K562 (cell line): ENCODE results near the gene SLC12A9. TPM values are rescaled to one million over a fixed set of nuclear protein-coding genes. Genes with fewer than 3 reads are reported as not detected.
A peak's percentile ranks its signal among the peaks of the same experiment; 100 is the strongest.

ENCODE experiments used
- C11orf30 ChIP-seq: fragments of 450-650 bp; IDR thresholded peaks from 2 replicates; pipeline ENCODE4 v1.6.1; 2016; ENCODE audit warnings: low read depth, mild to moderate bottlenecking
- ERF ChIP-seq: fragments of 450-650 bp; formaldehyde crosslinking; IDR thresholded peaks from 2 replicates; pipeline ENCODE4 v1.4.0; 2020; ENCODE audit warnings: mild to moderate bottlenecking, mixed read lengths
- ESRRA ChIP-seq: fragments of 450-650 bp; IDR thresholded peaks from 2 replicates; pipeline ENCODE4 v1.6.1; 2014; ENCODE audit warnings: low read depth, mild to moderate bottlenecking, moderate library complexity, borderline replicate concordance
- HNRNPK ChIP-seq: fragments of 200-400 bp; formaldehyde crosslinking; IDR thresholded peaks from one replicate; pipeline ENCODE4 v1.6.1; 2018; ENCODE audit warnings: mild to moderate bottlenecking, low read depth, low read length; ENCODE audit not compliant: poor library complexity, severe bottlenecking
- HSF4 ChIP-seq: fragments of 250-450 bp; sonication (Bioruptor Pico); IDR thresholded peaks from 2 replicates; pipeline ENCODE4 v2.1.2; 2022; ENCODE audit warnings: mild to moderate bottlenecking, moderate library complexity, borderline replicate concordance
- JUNB ChIP-seq: fragments of 450-650 bp; formaldehyde crosslinking; conservative IDR thresholded peaks from 2 replicates; pipeline ENCODE4 v1.4.0; 2020; ENCODE audit warnings: mild to moderate bottlenecking
- MCM5 ChIP-seq: fragments of 450-650 bp; IDR thresholded peaks from 2 replicates; pipeline ENCODE4 v1.6.1; 2016; ENCODE audit warnings: low read depth
- PPARD ChIP-seq: fragments of 250-450 bp; sonication (Bioruptor Pico); IDR thresholded peaks from 2 replicates; pipeline ENCODE4 v1.8.0; 2022; ENCODE audit warnings: inconsistent platforms, mild to moderate bottlenecking, moderate library complexity
- SMAD4 ChIP-seq: fragments of 250-450 bp; sonication (Bioruptor Pico); conservative IDR thresholded peaks from 2 replicates; pipeline ENCODE4 v1.8.0; 2021; ENCODE audit warnings: inconsistent platforms, mild to moderate bottlenecking, moderate library complexity
- ZBTB49 ChIP-seq: sonication (generic); formaldehyde crosslinking; IDR thresholded peaks from 2 replicates; pipeline ENCODE4 v1.8.0; 2022; ENCODE audit warnings: missing genetic modification reagents, mild to moderate bottlenecking, borderline replicate concordance
- ZNF584 ChIP-seq: fragments of 200-800 bp; sonication (Bioruptor generic); IDR thresholded peaks from 2 replicates; pipeline ENCODE4 v1.6.1; 2016; ENCODE audit warnings: low read depth, mild to moderate bottlenecking, missing genetic modification characterization, missing compliant biosample characterization
- ZNF668 ChIP-seq: fragments of 250-450 bp; sonication (Bioruptor Pico); IDR thresholded peaks from 2 replicates; pipeline ENCODE4 v1.8.0; 2022; ENCODE audit warnings: mild to moderate bottlenecking, inconsistent platforms
- ZNF778 ChIP-seq: fragments of 450-650 bp; formaldehyde crosslinking; IDR thresholded peaks from 2 replicates; pipeline ENCODE4 v1.4.0; 2020; ENCODE audit warnings: mild to moderate bottlenecking, moderate library complexity
- polyA plus RNA-seq, 8 experiments: library from polyadenylated mRNA; depleted of rRNA in 4 of 8; stranded (reverse) in 5 of 8; unstranded in 3 of 8; fragments of >200 nt; fragmentation: Nextera tagmentation in 2 of 8; fragmentation: Illumina TruSeq in 1 of 8; extraction: Ambion mirVana in 2 of 8; extraction: Trizol in 1 of 8; gene quantifications; 2 replicates each; pipeline versions ENCODE4 v1.2.1 to v1.2.3, GENCODE V29; 2011 to 2014; ENCODE audit warnings: inconsistent platforms in 1 of 8, missing spikeins in 1 of 8
- total RNA-seq, 7 experiments: library from RNA; depleted of rRNA in 6 of 7; stranded (reverse); fragments of >200 nt in 6 of 7; fragmentation: Illumina TruSeq in 2 of 7; extraction: Trizol in 2 of 7; gene quantifications; 2 replicates each; pipeline versions ENCODE4 v1.2.1 to v1.2.3, GENCODE V29; 2011 to 2021; ENCODE audit warnings: low replicate concordance in 1 of 7
- TF ChIP-seq, protein P1 (sequence below), 2 experiments: fragments of 450-650 bp in 1 of 2; IDR thresholded peaks; 2 replicates each; pipeline ENCODE4 v1.6.1; 2011 to 2017; ENCODE audit warnings: low read depth in 2 of 2, antibody characterized with exemption in 1 of 2, borderline replicate concordance in 1 of 2, low read length in 1 of 2, mild to moderate bottlenecking in 1 of 2, mixed read lengths in 1 of 2; ENCODE audit not compliant: control insufficient read depth in 1 of 2
- TF ChIP-seq, protein P2 (sequence below): fragments of 250-450 bp; sonication (Bioruptor Pico); IDR thresholded peaks from 2 replicates; pipeline ENCODE4 v1.5.0; 2021
- TF ChIP-seq, protein P3 (sequence below): fragments of 450-650 bp; formaldehyde crosslinking; IDR thresholded peaks from 2 replicates; pipeline ENCODE4 v1.4.0; 2020; ENCODE audit warnings: mild to moderate bottlenecking

Gene SLC12A9
- total and polyA plus RNA-seq, 9 of the 15 experiments (the other 6 are each of a cell fraction or from before 2014, with no cell fraction given) = 0.06 to 20.2 (median 10.7) TPM

- TF ChIP-seq, protein P1, sequence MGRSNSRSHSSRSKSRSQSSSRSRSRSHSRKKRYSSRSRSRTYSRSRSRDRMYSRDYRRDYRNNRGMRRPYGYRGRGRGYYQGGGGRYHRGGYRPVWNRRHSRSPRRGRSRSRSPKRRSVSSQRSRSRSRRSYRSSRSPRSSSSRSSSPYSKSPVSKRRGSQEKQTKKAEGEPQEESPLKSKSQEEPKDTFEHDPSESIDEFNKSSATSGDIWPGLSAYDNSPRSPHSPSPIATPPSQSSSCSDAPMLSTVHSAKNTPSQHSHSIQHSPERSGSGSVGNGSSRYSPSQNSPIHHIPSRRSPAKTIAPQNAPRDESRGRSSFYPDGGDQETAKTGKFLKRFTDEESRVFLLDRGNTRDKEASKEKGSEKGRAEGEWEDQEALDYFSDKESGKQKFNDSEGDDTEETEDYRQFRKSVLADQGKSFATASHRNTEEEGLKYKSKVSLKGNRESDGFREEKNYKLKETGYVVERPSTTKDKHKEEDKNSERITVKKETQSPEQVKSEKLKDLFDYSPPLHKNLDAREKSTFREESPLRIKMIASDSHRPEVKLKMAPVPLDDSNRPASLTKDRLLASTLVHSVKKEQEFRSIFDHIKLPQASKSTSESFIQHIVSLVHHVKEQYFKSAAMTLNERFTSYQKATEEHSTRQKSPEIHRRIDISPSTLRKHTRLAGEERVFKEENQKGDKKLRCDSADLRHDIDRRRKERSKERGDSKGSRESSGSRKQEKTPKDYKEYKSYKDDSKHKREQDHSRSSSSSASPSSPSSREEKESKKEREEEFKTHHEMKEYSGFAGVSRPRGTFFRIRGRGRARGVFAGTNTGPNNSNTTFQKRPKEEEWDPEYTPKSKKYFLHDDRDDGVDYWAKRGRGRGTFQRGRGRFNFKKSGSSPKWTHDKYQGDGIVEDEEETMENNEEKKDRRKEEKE (IDR thresholded peaks at IDR 0.05; ENCODE audit: borderline replicate concordance in 1 of 2, control insufficient read depth in 1 of 2, low read depth in 2 of 2, low read length in 1 of 2) = 0 out of 4 replicates have a peak, but pooled peaks of 1 of the 2 experiments have one; percentile 69
- no peak for TF ChIP-seq JUNB (CRISPR knock-in tag)
- TF ChIP-seq C11orf30 = no peak; the same call in 1 of the 2 replicates
- no peak for TF ChIP-seq HNRNPK
- TF ChIP-seq PPARD (CRISPR knock-in tag) = no peak
- no peak for TF ChIP-seq ZBTB49
- peak; percentile 46; the same call in 1 of the 2 replicates for TF ChIP-seq ZNF668
- TF ChIP-seq, protein P2, sequence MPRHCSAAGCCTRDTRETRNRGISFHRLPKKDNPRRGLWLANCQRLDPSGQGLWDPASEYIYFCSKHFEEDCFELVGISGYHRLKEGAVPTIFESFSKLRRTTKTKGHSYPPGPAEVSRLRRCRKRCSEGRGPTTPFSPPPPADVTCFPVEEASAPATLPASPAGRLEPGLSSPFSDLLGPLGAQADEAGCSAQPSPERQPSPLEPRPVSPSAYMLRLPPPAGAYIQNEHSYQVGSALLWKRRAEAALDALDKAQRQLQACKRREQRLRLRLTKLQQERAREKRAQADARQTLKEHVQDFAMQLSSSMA (CRISPR knock-in tag) = no peak
- TF ChIP-seq ZNF584 (CRISPR knock-in tag) = no peak
- TF ChIP-seq ZNF778 (CRISPR knock-in tag) = no peak
- TF ChIP-seq ERF = no peak
- peak; percentile 70; the same call in 1 of the 2 replicates for TF ChIP-seq SMAD4
- TF ChIP-seq ESRRA = peak; percentile 93; the same call in 1 of the 2 replicates
- TF ChIP-seq HSF4 (CRISPR knock-in tag) = no peak
- no peak for TF ChIP-seq MCM5
- TF ChIP-seq, protein P3, sequence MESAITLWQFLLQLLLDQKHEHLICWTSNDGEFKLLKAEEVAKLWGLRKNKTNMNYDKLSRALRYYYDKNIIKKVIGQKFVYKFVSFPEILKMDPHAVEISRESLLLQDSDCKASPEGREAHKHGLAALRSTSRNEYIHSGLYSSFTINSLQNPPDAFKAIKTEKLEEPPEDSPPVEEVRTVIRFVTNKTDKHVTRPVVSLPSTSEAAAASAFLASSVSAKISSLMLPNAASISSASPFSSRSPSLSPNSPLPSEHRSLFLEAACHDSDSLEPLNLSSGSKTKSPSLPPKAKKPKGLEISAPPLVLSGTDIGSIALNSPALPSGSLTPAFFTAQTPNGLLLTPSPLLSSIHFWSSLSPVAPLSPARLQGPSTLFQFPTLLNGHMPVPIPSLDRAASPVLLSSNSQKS = no peak
These were observed 15.2 kb upstream of the SLC12A9 start (continued) for GRCh38 chr7:100837099-100837836.
